NCI-H226 (cell line): ENCODE data around the gene COL25A1.

ENCODE experiments used
- DNase-seq: peaks from one replicate; pipeline ENCODE4 v3.0.0-alpha.2; 2015

The COL25A1 gene

DNA sequence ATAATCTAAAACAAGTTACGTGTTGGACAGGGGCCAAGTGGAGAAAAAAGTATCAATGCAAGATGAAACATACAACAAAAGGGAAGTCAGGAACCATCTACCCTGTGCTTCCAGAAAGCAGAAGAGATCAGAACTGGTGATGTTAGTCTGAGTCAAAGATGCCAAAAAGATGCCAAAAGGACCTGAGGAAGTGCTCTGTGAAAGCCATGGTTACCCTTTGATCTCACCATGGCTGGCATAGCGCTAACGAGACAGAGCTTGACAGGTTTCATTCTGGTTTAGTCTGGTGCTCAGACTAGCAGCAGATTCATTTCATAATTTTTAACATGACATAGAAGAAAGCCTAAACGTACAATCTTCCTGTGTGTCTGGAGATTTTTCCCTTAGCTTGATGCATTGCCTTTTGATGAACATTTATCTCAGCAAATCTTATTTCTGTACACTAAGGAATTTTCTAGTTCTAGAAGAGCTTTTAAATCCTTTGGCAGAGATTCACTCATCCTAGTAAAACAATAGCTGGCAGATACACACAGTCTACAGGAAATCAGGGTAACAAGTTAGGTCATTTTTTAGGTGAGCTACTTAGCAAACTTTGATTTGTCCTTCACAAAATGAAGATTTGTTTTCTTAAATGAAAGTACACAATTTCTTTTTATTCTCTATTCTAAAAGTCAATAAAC lies 87.7 kb downstream of the COL25A1 start:
- DNase-seq, result peak; percentile 9

DNA sequence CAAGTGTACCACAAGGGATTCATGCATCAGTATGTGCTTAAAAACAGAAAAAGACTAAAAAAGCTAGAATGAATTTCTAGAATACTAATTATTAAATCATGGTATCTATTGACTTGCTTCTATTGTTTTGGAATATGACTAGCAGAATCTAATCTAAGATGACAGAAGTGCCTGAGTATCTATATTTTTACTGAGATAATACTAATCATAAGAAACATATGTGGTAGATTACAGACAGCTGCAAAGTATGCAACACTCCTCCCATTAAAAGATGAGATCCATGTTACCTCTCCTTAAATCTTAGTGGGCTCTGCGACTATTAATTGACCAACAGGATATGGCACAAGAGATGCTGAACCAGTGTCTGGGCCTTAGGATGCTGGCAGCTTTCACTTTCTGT lies 89.4 kb downstream of the COL25A1 start:
- DNase-seq, result no peak

DNA sequence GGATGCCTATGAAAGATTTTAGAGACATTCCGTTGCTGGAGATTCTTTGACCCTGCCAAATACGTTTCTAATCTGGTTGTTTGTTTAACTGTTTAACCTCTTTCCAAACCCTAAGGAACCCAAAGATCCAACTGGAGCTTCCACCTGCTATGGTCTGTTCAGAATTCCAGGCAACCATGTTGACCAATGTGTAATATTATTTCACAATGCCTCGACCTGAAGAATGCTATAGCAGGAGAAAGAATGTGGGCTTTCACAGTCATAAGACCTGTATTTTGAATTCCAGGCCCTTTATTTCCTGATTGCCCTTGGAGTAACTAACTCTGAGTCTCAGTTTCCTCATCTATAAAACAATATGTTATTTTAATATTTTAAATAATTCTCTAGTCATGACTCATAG lies 90.8 kb downstream of the COL25A1 start:
- peak; percentile 61 for DNase-seq

DNA sequence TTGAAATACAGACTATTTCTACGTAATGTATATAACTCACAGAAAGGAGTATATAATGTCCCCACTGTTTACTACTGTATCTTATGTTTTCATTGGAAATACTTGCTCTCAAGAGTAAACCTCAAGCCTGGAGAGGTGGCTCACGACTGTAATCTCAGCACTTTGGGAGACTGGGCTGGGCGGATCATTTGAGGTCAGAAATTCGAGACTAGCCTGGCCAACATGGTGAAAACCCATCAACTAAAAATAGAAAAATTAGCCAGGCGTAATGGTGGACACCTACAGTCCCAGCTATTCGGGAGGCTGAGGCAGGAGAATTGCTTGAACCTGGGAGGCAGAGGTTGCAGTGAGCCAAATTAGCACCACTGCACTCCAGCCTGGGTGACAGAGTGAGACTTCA lies 92.8 kb downstream of the COL25A1 start:
- DNase-seq, result no peak

DNA sequence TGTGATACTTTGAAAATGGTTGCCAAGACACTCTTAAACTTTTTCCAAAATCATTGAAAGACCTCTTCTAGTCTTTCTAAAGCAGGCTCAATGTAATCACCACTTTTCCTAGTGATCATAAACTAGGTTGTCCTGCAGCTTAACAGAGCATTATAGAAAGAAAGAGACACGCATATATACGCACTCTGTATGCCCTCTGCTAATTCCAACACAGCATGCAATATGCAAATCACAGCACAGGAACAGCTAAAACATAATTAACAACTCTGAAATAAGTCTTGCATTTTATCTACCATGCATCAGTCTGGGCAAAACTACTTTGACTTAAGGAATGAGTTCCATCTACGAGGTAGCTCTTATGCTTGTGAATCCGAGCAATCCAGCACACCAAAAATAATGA lies 94.6 kb downstream of the COL25A1 start:
- DNase-seq, result no peak

DNA sequence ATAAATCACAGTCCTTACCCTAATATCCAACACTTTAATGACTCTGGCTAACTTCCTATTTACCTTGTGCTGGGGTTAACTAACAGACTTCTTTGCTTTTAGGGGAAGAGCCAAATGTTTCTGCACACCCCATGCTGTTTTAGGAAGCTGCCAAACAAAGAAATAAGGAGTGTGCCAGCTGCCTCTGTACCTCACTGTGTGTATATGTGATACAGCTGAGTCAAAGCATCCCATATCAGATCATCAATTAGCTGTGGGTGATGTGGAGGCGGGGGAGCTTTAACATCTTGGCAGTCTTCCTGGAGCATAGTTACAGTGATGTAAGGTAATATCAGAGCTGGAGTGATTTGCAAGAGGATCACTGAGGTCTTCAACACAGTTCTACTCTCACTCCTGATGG lies 95.4 kb downstream of the COL25A1 start:
- peak; percentile 70 for DNase-seq

DNA sequence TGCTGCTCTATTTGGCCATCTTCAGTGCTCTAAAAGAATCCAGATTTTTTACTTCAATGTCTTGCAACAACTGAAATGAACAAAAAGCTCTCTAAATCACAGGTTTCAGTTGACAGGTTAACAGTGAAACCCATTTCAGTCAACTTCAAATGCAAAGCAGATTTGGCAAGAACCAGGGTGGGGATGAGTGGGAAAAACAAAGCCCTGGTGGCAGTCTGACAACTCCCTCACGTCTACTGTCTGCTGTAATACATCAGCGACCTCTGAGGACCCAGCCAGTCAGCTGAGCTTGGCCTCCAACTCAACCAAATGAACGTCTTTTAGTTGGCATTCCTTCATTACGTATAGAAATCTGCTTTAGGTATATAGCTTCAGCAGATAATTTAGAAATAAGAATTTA lies 95.8 kb downstream of the COL25A1 start:
- no peak for DNase-seq

DNA sequence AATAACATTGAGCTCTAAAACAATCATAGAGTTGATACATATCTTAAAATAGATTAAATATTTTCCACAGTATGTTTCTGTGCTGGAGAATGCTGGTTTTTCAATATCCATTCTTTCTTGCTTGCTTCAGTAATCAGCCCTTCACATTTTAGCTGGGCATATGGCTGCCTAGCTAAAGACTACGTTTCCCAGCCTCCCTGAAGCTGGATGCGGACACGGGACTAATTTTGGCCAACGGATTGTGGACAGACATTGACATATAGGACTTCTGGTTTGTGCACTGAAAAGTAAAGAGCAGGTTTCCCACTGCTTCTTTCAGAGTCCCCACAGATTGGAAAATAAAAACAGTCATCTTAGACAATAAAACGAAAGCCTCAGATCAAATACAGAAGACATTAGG lies 97.3 kb downstream of the COL25A1 start:
- DNase-seq, result no peak

DNA sequence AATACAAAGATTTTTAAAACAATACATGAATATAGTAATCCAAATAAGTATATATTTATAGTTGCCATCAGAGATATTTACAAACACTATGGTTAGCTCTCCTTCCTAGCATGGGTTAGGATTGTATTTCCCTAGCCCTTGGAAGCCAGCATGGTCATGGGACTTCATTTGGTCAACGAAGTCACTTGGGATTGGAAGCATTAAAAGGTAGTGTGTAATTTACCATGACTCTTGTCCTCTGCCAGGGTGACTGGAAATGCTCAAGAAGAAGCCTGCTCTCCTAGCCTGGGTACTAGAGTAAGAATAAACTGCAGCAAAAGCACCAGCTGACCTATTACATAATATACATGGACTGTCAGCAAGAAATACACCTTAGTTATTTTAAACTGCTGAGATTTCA lies 102.9 kb downstream of the COL25A1 start:
- no peak for DNase-seq

DNA sequence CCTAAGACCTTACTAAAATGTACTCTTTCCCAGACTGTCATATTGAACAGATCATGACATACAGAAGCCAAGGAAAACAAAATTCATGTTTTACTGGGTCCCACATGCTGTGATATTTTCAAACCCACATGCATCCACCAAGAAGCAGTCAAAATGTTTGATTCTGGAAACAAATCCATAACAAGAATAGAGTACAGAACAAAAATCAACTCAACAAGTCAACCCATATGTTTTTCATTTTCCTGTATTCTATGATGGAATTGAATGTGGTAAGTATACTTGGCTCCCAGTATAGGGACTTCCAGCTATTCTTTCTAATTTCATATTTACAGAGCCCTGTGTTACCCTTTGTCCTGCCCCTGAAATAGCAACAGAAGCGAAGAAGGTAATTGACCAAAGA lies 106.8 kb downstream of the COL25A1 start:
- no peak for DNase-seq

DNA sequence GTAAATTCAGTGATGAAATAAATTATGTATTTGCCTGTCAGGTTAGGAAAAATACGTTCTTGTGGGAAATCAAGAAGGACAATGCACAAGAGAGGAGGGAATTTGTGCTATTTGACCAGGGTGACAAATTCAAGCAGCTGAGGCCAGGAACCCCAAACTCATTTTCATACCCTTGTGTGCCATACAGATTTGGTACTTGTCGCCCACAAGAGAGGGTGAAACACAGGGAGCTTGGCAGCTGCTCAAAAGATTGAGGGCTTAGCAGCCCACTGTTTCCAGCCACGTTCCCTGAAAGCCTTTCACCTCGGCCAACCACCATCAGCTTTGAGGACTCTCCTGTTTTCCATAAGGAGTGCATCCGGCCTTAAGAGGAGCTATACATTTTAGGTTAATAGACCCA lies 111.2 kb downstream of the COL25A1 start:
- no peak for DNase-seq

DNA sequence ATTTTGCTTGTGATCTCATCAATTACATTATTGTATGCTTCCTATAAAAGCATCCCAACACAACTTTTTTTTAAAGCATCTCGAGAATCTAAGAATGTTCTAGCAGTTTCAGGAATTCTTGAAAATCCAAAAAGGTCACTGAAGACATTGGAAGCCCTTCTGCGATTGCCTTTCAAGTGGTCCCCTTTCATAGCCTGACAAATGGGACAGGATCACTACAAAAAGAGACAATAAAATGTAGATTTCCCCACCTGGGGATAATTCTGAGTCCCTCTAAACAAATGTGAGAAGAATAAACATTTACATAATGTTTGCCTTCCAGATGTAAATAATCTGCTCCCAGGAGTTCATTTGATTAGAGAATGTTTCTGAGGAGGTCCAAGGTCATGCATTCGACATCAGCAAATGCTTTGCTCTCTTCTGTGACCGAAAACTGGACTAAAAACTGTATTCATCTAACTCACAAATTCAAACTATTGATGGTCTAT lies 116.0 kb downstream of the COL25A1 start:
- DNase-seq, result no peak

DNA sequence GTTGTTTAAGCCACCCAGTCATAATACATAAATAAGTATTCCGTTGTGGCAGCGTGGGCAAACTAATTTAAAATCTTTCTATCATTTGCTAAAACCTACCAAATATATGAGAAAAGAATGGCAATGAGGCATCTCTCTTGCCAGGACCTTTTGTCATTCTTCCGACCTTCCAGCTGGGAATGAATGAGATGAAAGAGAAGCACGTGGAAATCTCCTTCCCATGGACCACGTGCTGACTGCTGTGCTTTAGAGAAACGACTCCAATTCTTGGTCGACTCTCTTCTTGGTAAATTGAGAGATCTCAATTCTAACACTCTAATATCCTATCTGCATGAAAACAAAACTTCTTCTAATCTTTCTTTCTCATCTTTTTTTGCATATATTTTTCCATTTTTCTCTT lies 116.5 kb downstream of the COL25A1 start:
- no peak for DNase-seq

DNA sequence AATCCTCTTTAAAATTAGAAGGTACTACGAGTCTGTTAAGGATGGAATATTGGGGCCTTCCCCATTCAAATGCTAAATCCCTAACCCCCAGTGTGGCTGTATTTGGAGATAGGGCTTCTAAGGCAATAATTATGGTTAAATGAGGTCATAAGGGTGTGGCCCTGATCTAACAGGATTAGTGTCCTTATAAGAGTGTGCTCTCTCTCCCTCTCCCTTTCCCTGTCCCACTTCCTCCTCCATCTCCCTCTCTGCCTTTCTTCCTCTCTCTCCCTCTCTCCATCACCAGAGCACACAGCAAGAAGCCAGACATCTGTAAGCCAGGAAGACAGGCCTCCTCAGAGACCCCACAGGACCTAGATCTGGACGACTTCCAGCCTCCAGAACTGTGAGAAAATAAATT lies 116.9 kb downstream of the COL25A1 start:
- no peak for DNase-seq

DNA sequence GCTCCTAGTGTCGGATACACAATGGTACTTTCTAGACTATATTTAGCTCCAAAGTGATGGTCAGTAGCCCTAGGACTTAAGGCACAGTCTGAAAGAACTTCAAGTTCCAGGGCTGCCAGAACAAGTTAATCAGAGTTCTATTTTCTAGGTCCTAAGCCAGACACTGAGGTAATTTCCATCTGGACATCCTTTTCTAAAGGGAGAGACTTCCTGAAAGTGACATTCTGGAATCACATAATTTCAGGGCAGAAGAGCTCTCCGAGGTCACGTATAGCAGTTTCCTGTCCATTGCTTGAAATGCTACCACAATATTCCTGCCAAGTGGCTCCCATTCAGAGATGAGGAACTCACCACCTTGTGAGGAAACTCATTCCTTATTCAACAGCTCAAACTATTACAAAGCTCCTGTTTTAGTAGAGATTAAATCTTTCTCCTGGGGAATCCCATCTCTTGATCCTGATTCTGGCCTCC lies 117.9 kb downstream of the COL25A1 start:
- peak; percentile 49 for DNase-seq

DNA sequence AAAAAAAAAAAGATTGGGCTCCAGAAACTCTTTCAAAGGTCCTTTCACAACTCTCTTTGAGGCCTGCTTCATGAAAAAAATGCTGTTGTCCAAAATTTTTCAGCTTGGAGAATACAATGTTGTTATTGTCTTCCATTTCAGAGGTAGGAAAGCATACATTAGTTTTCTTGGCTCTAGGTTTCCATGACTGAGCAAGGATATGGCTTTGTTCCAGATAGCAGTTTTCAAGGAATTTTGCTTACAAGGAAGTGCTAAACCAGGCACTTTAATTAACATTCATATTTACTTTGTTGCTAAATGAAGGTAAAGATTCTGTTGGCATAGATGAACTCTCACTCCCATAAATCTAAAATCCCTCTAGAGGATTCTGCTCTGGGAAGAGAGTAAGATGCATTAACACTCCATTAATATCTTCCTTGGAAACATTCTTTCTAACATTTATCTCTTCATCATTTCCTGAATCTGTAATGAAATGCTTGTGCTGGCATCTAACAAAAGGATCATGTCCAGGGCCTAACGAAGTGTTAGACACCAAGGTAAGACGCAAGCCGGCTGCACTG lies 118.4 kb downstream of the COL25A1 start:
- DNase-seq, result no peak

DNA sequence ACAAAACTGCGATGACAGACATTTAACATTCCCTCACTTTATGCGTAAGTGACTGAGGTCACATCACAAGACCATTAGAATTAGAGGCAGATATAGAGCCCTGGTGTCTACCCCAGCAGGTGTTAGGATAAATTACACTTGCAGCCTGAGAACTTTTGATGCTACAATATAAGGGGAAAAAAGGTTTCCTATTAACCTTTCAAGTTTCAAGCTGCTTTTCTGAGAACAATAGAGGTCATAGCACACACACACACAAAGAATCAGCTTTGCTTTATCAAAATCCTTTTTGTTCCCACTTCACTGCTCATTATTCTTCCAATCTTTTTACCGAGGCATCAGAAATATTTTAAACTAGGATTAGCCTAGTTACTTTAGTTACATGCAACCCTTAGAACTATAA lies 119.8 kb downstream of the COL25A1 start:
- DNase-seq, result no peak

DNA sequence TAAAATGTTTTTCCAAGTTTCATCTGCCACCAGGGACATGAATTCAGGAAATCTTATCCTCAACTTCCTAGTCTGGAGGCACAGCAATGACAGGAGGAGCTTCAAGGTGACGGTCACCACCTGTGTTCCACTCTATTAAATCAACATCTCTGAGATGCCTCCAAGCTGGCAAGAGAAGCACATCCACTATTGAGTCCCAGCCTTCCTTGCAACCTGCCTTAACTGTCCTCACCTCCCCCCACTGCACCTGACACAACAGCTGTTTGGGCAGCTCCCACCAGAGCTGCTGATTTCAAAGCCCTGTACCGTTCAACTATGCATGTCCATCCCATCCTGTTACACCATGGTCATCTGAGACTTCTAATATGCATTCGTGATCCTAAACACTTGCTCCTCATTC lies 123.4 kb downstream of the COL25A1 start:
- DNase-seq, result no peak

DNA sequence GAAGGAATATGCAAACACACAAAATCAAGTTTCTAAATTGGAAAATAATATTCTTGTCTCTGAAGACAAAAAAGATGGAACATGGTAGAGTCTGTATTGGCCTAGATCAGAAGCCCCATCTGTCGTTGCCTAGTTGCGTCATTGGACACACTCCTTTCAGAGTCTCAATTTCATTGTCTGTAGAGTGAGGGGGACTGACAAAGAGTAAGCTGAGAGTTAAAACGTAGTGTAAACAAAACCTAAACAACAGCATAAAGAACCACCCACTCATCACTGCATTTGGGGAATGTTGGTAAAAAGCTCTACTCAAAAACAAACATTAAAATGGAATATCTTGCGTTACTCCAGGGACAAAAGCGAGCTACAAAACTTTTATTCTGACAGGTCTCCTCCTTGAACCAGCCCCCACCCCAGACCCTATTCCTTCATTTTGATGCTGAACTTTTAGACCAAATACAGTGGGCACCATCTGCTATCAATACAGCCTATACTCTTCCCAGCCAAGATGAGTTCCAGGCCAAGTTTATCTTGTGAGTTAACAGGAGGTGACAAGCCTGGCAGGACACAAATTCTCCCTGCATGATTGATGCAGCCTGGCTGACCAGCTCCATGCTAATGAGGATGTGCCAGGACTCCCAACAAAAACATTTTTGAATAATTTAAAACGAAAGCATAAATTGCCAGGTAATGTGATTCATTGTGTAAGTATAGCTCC lies 125.2 kb downstream of the COL25A1 start:
- DNase-seq, result no peak

DNA sequence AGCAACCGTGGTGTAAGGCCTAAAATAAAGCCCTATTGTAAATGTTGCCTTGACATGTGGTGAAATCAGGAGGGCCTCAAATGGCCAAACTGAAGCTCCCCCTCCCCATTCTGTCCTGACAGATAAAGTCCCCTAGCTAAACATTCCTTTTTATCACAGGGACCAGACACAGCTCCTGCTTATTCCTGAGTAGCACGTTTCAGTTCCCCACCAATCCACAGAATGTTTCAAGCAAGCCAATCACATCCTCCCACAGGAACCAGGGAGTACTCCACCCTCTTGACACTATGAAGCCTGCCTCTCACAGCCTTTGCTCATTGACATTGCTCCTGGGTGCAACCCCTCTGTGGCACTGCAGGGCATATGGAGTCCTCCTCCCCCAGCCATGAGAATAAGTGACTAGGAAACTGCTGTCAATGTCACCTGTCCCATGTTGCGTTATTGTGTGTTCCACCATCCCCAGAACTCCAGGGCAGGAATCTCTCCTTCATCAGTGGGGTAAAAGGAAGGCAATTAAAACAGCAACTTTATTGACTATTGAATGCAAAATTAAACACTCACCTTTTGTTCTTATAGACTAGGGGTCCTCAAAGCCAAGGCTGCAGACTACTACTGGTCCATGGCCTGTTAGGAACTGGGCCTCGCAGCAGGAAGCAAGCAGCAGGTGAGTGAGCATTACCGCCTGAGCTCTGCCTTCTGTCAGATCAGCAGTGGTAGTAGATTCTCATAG lies 128.1 kb downstream of the COL25A1 start:
- DNase-seq, result no peak

DNA sequence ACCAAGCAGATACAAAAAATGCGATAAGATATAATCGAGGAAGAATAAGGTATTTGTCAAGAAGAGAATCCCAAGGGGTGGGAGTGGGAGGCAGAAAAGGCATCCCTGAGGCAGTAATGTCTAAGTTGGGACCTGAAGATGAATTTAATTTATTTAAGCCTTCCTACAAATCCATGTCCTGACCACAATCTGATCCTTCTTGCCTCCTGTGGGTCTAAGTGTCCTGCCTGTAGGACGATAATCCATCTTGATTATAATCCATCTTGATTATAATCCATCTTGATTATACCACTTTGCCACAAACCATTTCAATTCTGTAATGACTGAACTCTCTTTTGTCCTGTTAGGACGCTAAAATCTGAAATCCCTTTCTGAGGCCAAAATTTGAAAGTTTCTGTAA lies 130.2 kb downstream of the COL25A1 start:
- no peak for DNase-seq

DNA sequence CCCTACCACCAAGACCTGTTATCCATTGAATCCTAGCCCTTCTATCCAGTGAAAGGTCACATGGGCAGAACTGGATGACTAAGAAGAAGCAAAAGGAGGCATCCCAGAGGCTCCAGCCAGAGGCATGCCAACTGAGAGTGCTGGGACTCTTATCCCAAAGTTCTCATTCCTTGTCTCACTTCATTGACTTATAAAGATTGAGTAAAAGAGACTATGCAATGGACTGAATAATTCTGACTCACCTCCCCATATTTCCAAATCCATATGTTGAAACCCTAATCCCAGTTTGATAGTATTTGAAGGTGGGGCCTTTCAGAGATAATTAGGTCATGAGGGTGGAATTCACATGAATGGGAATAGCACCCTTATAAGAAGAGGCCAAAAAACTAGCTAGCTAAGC lies 131.4 kb downstream of the COL25A1 start:
- DNase-seq, result peak; percentile 70

DNA sequence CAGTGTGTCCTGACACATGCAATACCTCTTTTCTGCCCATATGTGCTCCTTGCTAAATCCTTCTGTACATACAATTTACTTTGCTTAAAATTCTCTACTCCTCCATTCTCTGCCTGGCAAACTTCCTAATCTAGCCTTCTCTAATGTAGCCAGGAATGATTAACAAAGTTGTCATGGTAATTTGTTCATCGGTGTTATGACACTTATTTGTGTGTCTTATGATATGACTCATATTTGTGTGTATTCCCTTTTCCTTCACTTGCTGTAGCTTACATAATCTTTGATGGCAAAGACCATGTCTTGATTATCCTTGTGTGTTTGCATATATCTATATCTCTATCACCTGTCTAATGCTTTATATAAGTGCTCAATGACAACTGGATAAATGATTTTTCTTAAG lies 133.3 kb downstream of the COL25A1 start:
- DNase-seq, result peak; percentile 24

DNA sequence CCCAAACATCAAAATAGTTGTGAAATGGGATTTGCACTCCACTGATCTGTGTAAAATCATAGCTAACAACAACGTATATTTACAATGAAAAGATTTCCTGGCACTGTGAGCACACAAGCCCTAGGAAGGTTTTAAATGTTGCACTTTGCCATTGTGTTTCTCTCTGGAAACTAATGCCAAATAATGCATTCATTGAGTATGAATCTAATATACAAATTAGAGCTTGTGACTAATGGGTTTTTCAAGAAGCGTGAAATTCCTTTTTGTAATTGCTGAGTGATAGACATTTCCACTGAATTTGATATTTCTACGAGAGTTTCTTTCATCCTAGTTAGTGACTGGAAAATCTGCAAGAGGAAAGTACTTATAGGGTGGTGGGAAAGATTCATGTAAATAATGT lies 135.9 kb downstream of the COL25A1 start:
- no peak for DNase-seq
